T follicular helper cell (primary cell): Measurements from ENCODE around the gene JAKMIP3.

Experiments used
- DNase-seq: peaks from one replicate; pipeline ENCODE4 v3.0.0-alpha.2; 2020; ENCODE audit warnings: low read depth

JAKMIP3 gene

GRCh38 chr10:132043861-132044695, 21.7 kb upstream of the JAKMIP3 start:
- DNase-seq = no peak

- DNase-seq = no peak
Observed at GRCh38 chr10:132044803-132045202, 20.9 kb upstream of the JAKMIP3 start.

GRCh38 chr10:132045324-132045723, 20.4 kb upstream of the JAKMIP3 start:
- no peak for DNase-seq

DNA sequence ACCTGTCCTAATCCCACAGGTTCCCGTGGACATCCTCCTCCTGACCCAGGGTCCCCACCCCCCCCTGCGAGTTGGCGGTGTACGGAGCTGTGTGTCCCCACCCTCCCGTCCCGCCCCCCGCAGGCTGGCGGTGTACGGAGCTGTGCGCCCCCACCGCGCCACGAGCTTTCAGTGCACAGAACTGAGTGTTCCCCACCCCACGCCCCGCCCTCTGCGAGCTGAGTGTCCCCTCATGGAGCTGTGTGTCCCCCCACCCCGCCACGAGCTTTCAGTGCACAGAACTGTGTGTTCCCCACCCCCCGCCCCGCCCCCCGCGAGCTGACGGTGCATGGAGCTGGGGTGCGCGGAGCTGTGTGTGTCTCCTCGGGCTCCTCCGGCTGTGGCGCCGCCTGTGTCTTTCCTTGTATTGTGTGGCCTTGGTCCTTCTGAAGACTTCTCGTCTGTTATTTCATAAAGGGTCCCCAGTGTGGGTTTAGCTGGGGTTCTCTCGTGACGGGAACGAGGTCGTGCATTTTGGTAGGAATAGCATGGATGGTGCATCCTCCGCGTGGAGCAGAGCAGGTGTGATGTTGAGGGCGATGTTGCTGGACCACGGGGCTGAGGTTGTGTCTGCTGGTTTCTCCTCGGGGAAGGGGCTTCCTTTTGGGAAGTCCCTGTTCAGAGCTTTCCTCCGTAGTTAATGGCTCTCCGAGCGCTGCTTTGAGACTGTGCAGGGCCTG, 18.0 kb upstream of the JAKMIP3 start:
- no peak for DNase-seq

GRCh38 chr10:132048294-132048667, 17.5 kb upstream of the JAKMIP3 start:
- no peak for DNase-seq

- no peak for DNase-seq
Observed at GRCh38 chr10:132050191-132050590, 15.6 kb upstream of the JAKMIP3 start.

GRCh38 chr10:132052124-132052523, 13.6 kb upstream of the JAKMIP3 start:
- no peak for DNase-seq

GRCh38 chr10:132054564-132054963, 11.2 kb upstream of the JAKMIP3 start:
- DNase-seq = no peak

- no peak for DNase-seq
Observed at GRCh38 chr10:132055616-132056015, 10.1 kb upstream of the JAKMIP3 start.

DNA sequence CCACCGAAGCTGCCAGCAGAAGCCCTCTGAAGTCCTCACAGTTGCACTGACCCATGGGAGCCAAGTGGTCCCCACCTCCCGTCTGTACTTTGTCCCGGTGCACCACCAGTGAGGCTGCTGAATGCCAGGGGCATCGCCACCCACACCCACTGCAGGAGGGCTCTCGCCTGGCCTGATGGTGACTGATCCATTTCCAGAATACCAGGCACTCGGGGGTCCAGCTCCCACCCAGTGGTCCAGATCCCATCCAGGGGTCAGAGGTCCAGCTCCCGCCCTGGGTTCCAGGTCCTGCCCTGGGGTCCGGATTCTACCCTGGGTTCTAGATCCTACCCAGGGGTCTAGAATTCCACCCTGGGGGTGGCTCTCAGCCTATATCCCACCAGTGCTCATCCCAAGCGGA, 9.1 kb upstream of the JAKMIP3 start:
- DNase-seq = no peak

DNA sequence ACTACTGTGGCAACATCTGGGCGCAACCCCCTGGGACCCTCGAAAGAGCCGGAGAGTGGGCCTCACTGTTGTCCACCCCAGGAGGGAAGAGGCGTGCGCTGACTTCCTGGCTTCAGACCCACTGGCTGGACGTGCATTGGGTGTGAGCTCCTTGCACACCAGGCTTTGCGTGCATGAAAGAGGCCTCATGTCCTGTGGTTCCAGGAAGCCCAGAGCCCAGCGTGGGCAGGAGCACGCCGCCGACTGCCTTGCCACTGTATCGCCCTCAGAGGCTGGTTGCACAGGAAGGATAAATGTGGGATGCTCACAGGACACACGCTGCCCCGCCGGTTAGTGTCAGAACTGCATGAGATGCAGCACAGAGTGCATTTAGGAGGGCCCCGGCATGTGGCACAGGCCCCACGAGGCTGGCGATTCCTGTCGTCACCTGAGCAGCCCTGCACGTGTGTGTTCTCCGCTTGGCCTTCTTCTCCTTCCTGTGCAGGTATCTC, 8.5 kb upstream of the JAKMIP3 start:
- no peak for DNase-seq

GRCh38 chr10:132058111-132058745, 7.5 kb upstream of the JAKMIP3 start:
- DNase-seq = no peak

- DNase-seq = no peak
Observed at GRCh38 chr10:132058793-132059759, 6.7 kb upstream of the JAKMIP3 start.

DNA sequence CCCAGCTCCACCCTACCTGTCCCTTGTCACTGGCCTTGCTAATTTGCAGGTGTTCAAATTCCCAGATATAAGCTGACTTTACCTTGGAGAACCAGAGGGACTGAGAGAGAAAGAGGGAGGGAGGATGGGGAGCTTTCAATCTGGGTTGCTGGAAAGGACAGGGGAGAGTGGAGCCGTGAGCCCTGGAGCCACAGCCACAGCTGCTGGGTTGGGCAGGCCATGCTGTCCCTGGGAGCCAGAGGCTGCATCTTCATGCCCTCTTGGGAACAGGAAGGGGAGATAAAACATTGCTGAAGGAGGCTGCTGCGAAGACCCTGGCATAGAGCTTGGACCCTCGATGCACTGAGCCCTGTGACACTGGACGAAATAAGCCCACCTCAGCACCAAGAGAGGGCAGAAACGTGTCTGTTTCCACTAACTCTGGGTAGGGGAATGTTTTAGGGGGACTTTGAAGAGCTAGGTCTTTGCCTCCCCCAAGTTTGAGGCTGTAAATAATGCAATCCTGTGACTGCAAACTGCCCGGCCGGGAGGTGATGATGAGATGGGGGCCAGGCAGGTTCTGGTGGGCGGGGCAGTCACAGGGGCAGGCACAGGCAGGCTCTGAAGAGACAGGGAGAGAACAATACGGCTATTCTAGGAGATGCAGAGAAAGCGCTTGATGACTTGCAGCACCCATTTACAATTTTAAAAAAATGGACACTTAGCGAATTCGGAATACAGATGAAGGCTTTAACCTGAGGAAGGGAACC, 5.8 kb upstream of the JAKMIP3 start:
- no peak for DNase-seq

- DNase-seq = no peak
Observed at GRCh38 chr10:132061030-132061429, 4.7 kb upstream of the JAKMIP3 start.

DNA sequence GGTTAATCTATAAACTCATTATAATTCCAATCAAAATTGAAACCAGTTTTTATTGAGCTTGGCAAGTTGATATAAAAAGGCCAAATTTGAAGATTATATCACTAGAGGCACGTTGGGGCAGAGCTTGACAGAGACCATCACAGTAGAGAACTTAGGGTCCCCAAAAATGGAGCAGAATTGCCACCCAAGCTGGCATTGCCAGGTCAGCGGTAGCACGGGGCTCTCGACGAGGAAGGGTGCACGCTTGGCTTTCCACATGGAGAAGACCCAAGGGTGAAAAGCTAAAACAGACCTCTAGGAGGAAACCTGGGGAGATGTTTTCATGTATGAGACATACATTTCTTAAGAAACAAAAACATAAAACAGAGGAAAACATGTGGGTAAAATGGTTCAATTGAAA, 4.3 kb upstream of the JAKMIP3 start:
- no peak for DNase-seq

- no peak for DNase-seq
Observed at GRCh38 chr10:132062116-132062515, 3.6 kb upstream of the JAKMIP3 start.

DNA sequence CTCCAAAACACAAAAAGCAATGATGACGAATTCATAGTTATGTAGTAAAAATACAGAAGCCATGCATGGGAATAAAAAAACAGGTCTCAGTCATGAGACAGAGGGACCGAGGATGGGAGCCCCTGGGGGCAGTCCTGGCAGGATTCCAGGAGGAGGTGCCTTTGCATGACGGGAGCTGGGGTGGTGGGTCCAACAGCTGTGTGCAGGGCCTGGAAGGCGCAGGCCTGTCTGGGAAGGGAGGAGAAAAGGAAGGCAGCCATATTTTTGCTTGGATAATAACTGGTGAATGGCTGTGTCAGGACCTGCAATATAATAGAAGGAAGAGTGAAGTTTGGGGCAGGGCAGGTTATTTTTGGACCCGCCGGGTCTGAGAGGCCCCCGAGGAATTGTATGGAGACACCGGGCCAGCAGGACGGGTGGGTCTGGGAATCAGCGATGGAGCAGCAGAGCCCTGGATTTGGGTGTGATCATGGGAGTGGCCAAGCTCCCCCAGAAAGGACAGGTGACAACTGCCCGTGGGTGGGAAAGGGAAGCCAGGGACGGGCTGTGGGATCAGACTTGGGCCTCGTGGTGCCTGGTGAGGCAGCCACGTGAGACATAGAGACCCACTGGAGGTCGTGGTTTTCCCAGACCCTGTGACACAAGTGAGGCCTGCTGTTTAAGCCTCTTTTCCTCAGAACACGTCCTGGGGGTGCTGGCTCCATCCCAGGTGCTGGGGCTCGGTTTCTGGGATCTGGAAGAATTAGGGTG, 2.9 kb upstream of the JAKMIP3 start:
- no peak for DNase-seq

- no peak for DNase-seq
Observed at GRCh38 chr10:132063432-132063831, 2.3 kb upstream of the JAKMIP3 start.

GRCh38 chr10:132064082-132064755, 1.5 kb upstream of the JAKMIP3 start:
- no peak for DNase-seq
